Lung (tissue), 16 donors: ENCODE measurements around the gene PIK3C3. TPM values are rescaled to one million over a fixed set of nuclear protein-coding genes. Genes with fewer than 3 reads are reported as not detected.

Source experiments
- ATAC-seq: fragments of 200-7000 bp; cut with Tn5 transposase; one replicate; pipeline ENCODE4 v1.9.1; 2020; ENCODE audit warnings: moderate number of reproducible peaks; ENCODE audit not compliant: insufficient read depth, low FRiP score
- DNase-seq, 3 donors: peaks; one replicate each; pipeline ENCODE4 v3.0.0-alpha.2; 2013 to 2017
- H3K27ac ChIP-seq, 2 donors: one replicate each; pipeline ENCODE4 v1.5.1; 2013; ENCODE audit warnings: mild to moderate bottlenecking in 2 of 2, moderate library complexity in 2 of 2, control low read depth in 1 of 2, inconsistent platforms in 1 of 2, low read depth in 1 of 2, low read length in 1 of 2
- H3K27me3 ChIP-seq, 3 donors: one replicate each; pipeline ENCODE4 v1.5.1; 2013; ENCODE audit warnings: low read length in 2 of 3; ENCODE audit not compliant: control insufficient read depth in 3 of 3, insufficient read depth in 3 of 3
- H3K36me3 ChIP-seq, 4 donors: one replicate each; pipeline ENCODE4 v1.5.1; 2013; ENCODE audit warnings: low read length in 4 of 4, mild to moderate bottlenecking in 1 of 4, moderate library complexity in 1 of 4; ENCODE audit not compliant: control insufficient read depth in 4 of 4, insufficient read depth in 4 of 4
- H3K4me1 ChIP-seq, 5 donors: one replicate each; pipeline ENCODE4 v1.5.1; 2013; ENCODE audit warnings: low read length in 5 of 5, mild to moderate bottlenecking in 2 of 5, moderate library complexity in 1 of 5; ENCODE audit not compliant: control insufficient read depth in 5 of 5, insufficient read depth in 5 of 5
- H3K4me3 ChIP-seq: one replicate; pipeline ENCODE4 v1.5.1; 2013; ENCODE audit warnings: mild to moderate bottlenecking, control low read depth, moderate library complexity
- H3K9ac ChIP-seq, 2 donors: one replicate each; pipeline ENCODE4 v1.5.1; 2013; ENCODE audit warnings: low read length in 2 of 2, control low read depth in 1 of 2; ENCODE audit not compliant: insufficient read depth in 1 of 2
- H3K9me3 ChIP-seq, 4 donors: one replicate each; pipeline ENCODE4 v1.5.1; 2013; ENCODE audit warnings: low read length in 3 of 4, mild to moderate bottlenecking in 1 of 4, moderate library complexity in 1 of 4; ENCODE audit not compliant: control insufficient read depth in 4 of 4, insufficient read depth in 3 of 4
- CTCF ChIP-seq: IDR thresholded peaks from 2 replicates; pipeline ENCODE4 v1.5.1; 2012; ENCODE audit warnings: mild to moderate bottlenecking; ENCODE audit errors: control extremely low read depth, extremely low read depth
- WGBS, 2 donors: extraction: QIAGEN DNeasy Blood & Tissue Kit; methylation state at CpG; one replicate each; pipeline ENCODE4 v1.1.7; 2013; 5-methylcytosine and 5-hydroxymethylcytosine counted together
- long read RNA-seq, 5 donors: transcript quantifications; one replicate each; lab custom pipeline, GENCODE V29; 2026
- polyA plus RNA-seq, 2 donors: library from polyadenylated mRNA; stranded (reverse); fragments of 200-250 nt; gene quantifications; one replicate each; pipeline ENCODE4 v1.2.1, GENCODE V29; 2013
- total RNA-seq, 2 donors: library from RNA; depleted of rRNA in 1 of 2; stranded (reverse); fragments of >200 nt in 1 of 2; gene quantifications; one replicate each; pipeline ENCODE4 v1.2.1, GENCODE V29; 2014 to 2021
- donor health status: control.
- donor health status: control.
- donor health status: Bipolar disorder and iron deficiency.
- donor health status: healthy.
- donor health status: DM: yes; HTN: yes; CAD: no.

Gene PIK3C3
- total RNA-seq (10 to 100 TPM; 45.1 to 64.2 TPM), polyA plus RNA-seq (10 to 100 TPM; 18.9 to 27.1 TPM)
- long read RNA-seq, donor 1, full-length matches to known transcripts: 7 of 12 reads
- long read RNA-seq, donor 1, partial matches to known transcripts: 5 of 12 reads
- long read RNA-seq, donor 1, other reads (novel, unspliced or antisense): 0 of 12 reads
- long read RNA-seq, donor 2, partial matches to known transcripts: 0 of 1 reads
- long read RNA-seq, donor 2, other reads (novel, unspliced or antisense): 0 of 1 reads
- long read RNA-seq, donor 3, full-length matches to known transcripts: 3 of 3 reads
- long read RNA-seq, donor 3, partial matches to known transcripts: 0 of 3 reads
- long read RNA-seq, donor 3, other reads (novel, unspliced or antisense): 0 of 3 reads
- long read RNA-seq, donor 4, full-length matches to known transcripts: 2 of 2 reads
- long read RNA-seq, donor 4, partial matches to known transcripts: 0 of 2 reads
- long read RNA-seq, donor 4, other reads (novel, unspliced or antisense): 0 of 2 reads
- long read RNA-seq, donor 5, full-length matches to known transcripts: 3 of 3 reads
- long read RNA-seq, donor 5, partial matches to known transcripts: 0 of 3 reads
- long read RNA-seq, donor 5, other reads (novel, unspliced or antisense): 0 of 3 reads

- Histone ChIP-seq H3K9ac (peak within 1 kb of the TSS; percentile 85 to 96), H3K27ac (peak within 1 kb of the TSS; percentile 63 to 90), H3K4me1 (peaks cover 0 to 14% (median 3%) of the 10 kb centered on the region in 5 donors), H3K9me3 (no peaks in the 10 kb centered on the region), H3K27me3 (peaks cover 0 to 4% (median 0%) of the 10 kb centered on the region in 3 donors), H3K36me3 (peaks cover 0 to 5% (median 3%) of the 10 kb centered on the region in 4 donors), H3K4me3 (peak within 1 kb of the TSS; percentile 93)
- DNase-seq: peak; percentile 98 to 100 (median 99)
- 0% methylated on average over 38 of the region's 38 CpGs for WGBS, 2 donors
- no peak for TF ChIP-seq CTCF
- peak; percentile 99 for ATAC-seq
Measured at GRCh38 chr18:41954827-41955613, at the start of gene PIK3C3. PIK3C3 (plus strand) TSS chr18:41955234; CDS start chr18:41955292, 58 bp downstream.

GRCh38 chr18:41905786-41906527 is 49.1 kb upstream of the PIK3C3 start:
- ATAC-seq: no peak
- H3K27me3 ChIP-seq: no peaks in the 10 kb centered on the region
- no peaks in the 10 kb centered on the region for H3K36me3 ChIP-seq
- no peak for TF ChIP-seq CTCF
- no peak for DNase-seq
- peaks cover 0 to 5% (median 0%) of the 10 kb centered on the region in 5 donors for H3K4me1 ChIP-seq
- no peak overlapping the region for H3K27ac ChIP-seq
- H3K9me3 ChIP-seq: no peaks in the 10 kb centered on the region
- 66 to 74% methylated on average over 1 of the region's 1 CpG for WGBS, 2 donors
- H3K4me3 ChIP-seq: no peak overlapping the region
- H3K9ac ChIP-seq: no peak overlapping the region

- Histone ChIP-seq H3K36me3 (no peaks in the 10 kb centered on the region), H3K4me3 (no peak overlapping the region)
- ATAC-seq: peak; percentile 60
Measured at GRCh38 chr18:41906528-41907146, 48.4 kb upstream of the PIK3C3 start.

More at GRCh38 chr18:41906528-41907146, 48.4 kb upstream of the PIK3C3 start:
- H3K4me1 ChIP-seq: peaks cover 0 to 5% (median 0%) of the 10 kb centered on the region in 5 donors
- no peak overlapping the region for H3K27ac ChIP-seq
- TF ChIP-seq CTCF: peak; percentile 47
- WGBS, 2 donors: 30% methylated on average over 6 of the region's 6 CpGs
- H3K9me3 ChIP-seq: no peaks in the 10 kb centered on the region
- DNase-seq: peak in 2 of 3 donors; percentile 62 to 77
- H3K9ac ChIP-seq: no peak overlapping the region
- no peaks in the 10 kb centered on the region for H3K27me3 ChIP-seq
